Testis (tissue), 2 donors: ENCODE measurements around the gene NPAS3.

ENCODE experiments used
- POLR2A ChIP-seq: fragments of 450-650 bp; IDR thresholded peaks from one replicate; pipeline ENCODE4 v1.6.1; 2017; ENCODE audit warnings: antibody characterized with exemption, mild to moderate bottlenecking, moderate library complexity
- TF ChIP-seq, protein P1 (sequence below), 3 experiments: fragments of 450-650 bp in 2 of 3; fragments of 200-600 bp in 1 of 3; sonication (generic) in 1 of 3; IDR thresholded peaks; one replicate each; pipeline ENCODE4 v1.5.1; 2016 to 2019; ENCODE audit warnings: antibody characterized with exemption in 3 of 3, mild to moderate bottlenecking in 2 of 3, moderate library complexity in 1 of 3

DNA sequence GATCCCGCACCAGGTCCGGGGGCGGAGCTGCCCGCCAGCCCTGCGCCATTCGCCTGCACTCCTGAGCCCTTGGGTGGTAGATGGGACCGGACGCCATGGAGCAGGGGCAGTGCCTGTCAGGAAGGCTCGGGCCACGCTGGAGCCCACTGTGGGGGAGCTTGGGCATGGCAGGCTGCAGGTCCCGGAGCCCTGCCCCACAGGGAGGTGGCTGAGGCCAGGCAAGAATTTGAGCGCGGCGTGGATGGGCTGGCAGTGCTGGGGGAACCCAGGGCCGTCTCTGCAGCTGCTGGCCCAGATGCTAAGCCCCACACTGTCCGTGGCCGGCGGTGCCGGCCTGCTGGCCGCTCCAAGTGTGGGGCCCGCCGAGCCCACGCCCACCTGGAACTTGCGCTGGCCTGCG lies 260.0 kb downstream of the NPAS3 start:
- TF ChIP-seq, protein P1, sequence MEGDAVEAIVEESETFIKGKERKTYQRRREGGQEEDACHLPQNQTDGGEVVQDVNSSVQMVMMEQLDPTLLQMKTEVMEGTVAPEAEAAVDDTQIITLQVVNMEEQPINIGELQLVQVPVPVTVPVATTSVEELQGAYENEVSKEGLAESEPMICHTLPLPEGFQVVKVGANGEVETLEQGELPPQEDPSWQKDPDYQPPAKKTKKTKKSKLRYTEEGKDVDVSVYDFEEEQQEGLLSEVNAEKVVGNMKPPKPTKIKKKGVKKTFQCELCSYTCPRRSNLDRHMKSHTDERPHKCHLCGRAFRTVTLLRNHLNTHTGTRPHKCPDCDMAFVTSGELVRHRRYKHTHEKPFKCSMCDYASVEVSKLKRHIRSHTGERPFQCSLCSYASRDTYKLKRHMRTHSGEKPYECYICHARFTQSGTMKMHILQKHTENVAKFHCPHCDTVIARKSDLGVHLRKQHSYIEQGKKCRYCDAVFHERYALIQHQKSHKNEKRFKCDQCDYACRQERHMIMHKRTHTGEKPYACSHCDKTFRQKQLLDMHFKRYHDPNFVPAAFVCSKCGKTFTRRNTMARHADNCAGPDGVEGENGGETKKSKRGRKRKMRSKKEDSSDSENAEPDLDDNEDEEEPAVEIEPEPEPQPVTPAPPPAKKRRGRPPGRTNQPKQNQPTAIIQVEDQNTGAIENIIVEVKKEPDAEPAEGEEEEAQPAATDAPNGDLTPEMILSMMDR (IDR thresholded peaks at IDR 0.05): no peak
- no peak for TF ChIP-seq POLR2A
